ENCODE data around the gene RABGGTB. TPM values are rescaled to one million over a fixed set of nuclear protein-coding genes. Genes with fewer than 3 reads are reported as not detected.
"Not testable (repeated sequence)": the region's sequence is repeated elsewhere in the genome, so short reads cannot be mapped to it uniquely, and the experiment has no call there.

The RABGGTB gene
- 28.9 and 29.9 TPM in 2 replicates for total RNA-seq (2014; rRNA removed; shearing (Covaris generic); ENCODE audit: low replicate concordance)

DNA sequence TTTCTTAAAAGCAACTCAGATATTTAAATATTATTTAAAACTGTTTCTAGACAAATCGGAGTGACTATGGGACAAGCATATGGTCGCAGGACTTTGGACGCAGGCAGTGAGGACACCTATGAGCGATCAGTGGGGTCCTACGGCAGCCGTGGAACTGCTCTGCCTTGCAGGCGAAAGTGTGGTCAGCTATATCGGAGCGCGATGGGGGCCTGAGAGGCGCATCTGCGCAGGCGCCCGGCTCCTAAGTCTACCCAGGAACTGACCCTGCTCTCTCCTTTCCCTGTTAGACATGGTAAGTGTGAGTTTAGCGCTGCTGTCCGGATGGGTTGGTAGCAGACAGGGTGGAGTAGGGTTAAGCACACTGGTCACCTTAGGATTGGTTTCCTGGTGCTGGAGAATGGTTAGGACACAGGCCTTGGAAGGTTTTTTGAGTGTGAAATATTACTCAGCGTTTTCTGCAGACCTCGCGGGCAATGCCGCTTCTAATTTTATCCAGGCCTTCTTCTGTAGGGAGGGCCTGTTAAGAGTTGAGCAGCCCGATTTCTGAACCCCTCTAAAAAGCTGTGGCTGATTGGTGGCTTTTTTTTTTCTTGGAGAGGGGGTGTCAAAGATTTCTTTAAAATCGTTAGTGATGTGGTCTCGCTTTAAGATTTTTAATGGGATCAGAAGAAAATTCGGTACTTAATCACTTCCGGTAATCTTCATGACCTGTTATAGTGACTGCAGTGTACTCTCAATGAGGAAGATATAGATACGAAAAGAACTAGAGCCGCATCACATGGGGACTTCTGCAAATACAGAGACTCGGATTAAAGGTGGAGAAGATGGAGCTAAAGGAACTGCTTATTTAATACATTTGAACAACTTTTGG is at the start of gene RABGGTB:
Gene RABGGTB, plus strand, starts transcription at position 274 of the 871 bp plus-strand sequence. Its CDS starts 16 bp downstream, at position 290.
- peak; percentile 85 for DNase-seq (ENCODE audit: low read depth)

DNA sequence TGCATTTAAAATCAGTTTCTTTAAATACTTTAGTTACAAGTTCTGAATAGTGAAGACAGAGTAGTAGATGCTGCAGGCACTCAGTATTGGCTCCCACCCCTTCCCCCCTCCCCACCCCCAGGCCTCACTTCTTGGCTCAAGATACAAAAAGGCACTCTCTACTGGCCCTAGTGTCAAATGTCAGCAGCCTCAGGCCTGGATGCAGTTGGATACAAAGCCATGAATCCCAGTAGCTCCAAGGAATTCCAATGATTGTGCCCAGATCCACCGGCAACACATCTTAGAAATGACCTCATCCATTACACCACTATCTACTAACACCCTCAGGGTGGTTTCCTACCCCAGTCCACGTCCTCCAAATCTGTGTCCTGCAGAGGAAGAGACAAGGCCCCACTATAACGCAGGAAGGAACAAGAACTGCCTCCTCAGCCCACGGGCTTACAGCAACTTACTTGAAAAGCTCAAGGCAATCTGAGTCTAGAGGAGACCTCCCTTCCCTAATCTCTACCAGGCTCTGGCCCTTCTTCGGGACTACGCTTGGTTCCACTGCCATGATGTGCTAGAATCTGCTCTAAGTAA is 43.9 kb upstream of the RABGGTB start:
- in situ Hi-C loops (cut with HindIII; ENCODE audit: low pct_unique_long_range_greater_than_20kb, low sequenced_read_pairs) = no loop called here
- no peak for DNase-seq (ENCODE audit: low read depth)

More for the DNA sequence above, at the start of gene RABGGTB:
- in situ Hi-C loops (cut with HindIII; ENCODE audit: low pct_unique_long_range_greater_than_20kb, low sequenced_read_pairs) = no loop called here

DNA sequence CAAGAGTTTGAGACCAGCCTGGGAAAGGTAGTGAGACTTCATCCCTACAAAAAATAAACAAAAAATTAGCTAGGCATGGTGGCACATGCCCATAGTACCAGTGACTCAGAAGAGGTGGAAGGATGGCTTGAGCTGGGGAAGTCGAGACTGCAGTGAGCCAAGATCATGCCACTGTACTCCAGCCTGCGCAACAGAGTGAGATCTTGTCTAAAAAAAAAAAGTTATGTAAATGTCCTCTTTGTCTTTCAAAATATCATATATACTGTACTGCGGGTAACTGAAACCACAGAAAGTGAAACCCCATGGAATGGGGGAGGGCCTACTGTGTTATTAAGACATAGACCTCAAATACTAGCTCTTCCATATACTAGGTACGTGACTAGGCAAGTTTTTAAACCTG is 40.8 kb upstream of the RABGGTB start:
- no peak for DNase-seq (ENCODE audit: low read depth)
- in situ Hi-C loops (cut with HindIII; ENCODE audit: low pct_unique_long_range_greater_than_20kb, low sequenced_read_pairs) = no loop called here

DNA sequence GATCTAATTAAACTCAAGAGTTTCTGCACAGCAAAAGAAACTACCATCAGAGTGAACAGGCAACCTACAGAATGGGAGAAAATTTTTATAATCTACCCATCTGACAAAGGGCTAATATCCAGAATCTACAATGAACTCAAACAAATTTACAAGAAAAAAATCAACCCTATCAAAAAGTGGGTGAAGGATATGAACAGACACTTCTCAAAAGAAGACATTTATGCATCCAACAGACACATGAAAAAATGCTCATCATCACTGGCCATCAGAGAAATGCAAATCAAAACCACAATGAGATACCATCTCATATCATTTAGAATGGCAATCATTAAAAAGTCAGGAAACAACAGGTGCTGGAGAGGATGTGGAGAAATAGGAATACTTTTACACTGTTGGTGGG is 28.8 kb upstream of the RABGGTB start:
- in situ Hi-C loops (cut with HindIII; ENCODE audit: low pct_unique_long_range_greater_than_20kb, low sequenced_read_pairs); DNase-seq (ENCODE audit: low read depth): not testable (repeated sequence)

DNA sequence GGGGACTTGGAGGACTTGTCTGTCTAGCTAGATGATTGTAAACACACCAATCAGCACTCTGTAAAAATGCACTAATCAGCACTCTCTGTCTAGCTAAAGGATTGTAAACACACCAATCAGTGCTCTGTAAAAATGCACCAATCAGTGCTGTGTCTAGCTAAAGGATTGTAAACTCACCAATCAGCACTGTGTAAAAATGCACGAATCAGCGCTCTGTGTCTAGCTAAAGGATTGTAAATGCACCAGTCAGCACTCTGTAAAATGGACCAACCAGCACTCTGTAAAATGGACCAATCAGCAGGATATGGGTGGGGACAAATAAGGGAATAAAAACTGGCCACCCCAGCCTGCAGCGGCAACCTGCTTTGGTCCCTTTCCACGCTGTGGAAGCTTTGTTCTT is 27.5 kb upstream of the RABGGTB start:
- DNase-seq (ENCODE audit: low read depth); in situ Hi-C loops (cut with HindIII; ENCODE audit: low pct_unique_long_range_greater_than_20kb, low sequenced_read_pairs): not testable (repeated sequence)

DNA sequence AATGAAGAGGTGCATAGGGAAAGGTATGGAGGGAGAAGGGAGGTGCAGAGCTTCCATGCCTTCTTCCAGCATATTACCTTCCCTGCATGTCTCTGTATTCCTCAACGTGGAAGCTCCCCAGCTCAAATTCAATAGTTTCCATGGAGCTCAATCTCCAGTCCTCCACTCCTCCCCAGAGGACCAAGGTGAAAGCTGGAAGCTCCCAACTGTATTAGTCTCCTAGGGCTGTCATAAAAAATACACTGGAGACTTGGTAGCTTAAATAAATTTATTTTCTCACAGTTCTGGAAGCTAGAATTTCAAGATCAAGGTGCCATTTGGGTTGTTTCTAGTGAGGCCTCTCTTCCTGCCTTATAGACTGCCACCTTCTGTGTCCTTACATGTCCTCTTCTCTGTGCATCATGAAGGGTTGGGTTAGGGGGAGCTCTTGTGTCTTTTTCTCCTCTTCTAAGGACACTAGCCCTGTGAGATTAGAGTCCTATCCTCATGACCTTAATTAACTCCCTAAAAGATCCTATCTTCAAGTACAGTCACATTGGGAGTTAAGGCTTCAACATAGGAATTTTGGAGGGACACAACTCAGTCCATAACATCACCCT is 21.9 kb upstream of the RABGGTB start:
- in situ Hi-C loops (cut with HindIII; ENCODE audit: low pct_unique_long_range_greater_than_20kb, low sequenced_read_pairs) = no loop called here
- no peak for DNase-seq (ENCODE audit: low read depth)

DNA sequence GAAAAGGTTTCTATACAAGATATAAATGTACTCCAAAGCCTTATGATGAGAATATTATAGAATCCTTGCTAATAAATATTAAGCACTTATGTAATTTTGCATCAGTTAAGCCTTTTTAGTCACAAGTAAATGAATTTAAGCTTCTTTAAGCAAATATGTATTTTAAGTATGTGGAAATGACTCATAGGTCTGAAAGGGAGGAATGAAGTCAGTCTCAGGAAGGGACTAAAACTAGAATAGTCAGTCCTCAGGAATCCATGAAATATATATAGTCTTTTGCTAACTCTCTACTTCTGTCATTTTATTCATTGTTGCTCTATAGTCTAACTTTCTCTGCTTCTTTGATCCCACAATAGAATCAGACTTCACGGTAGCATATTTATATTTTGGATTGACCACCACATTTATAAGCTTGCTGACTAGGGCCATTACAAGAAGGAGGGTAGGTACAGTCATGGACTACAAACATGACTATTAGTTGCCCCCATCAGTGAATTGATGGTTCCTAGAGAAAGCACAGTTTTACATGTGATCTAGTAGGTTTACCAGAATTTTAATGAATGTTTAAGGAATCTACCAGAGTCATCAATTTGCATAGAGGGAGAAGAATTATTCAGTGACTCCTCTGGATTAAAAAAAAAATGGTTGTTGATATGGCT is 20.2 kb upstream of the RABGGTB start:
- DNase-seq (ENCODE audit: low read depth) = no peak
- in situ Hi-C loops (cut with HindIII; ENCODE audit: low pct_unique_long_range_greater_than_20kb, low sequenced_read_pairs) = no loop called here

DNA sequence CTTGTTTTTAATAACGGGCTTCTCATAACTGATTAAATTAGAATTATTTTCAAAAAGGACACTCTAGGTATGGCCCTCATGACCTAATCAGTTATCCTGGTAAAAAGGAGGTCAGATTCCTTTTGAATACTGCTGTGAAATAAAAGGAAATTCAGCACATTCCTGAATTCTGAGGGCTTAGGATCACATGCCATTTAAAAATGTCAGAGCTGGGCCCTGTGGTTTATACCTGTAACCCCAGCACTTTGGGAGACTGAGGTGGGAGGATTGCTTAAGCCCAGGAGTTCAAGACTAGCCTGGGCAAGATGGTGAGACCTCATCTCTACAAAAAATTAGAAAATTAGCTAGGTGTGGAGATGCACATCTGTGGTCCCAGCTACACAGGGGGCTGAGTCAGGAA is 18.0 kb upstream of the RABGGTB start:
- no peak for DNase-seq (ENCODE audit: low read depth)

DNA sequence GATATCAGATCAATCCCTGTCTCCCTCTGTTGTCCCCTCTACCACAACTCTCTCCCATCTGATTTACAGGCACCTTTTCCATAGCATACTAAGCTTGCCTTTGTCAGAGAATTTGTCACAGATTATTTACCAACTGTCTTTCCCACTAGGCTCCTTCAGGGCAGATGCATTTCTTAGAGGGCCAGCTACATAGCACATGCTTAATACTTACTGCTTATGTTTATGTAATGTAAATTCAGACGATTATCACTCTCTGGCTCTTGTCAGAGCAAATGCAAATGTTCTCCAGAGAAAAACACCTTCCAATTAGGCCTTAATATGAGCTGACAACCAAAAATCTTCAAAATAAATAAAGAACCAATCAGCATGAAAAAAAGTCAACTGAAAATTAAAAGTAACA is 15.3 kb upstream of the RABGGTB start:
- in situ Hi-C loops (cut with HindIII; ENCODE audit: low pct_unique_long_range_greater_than_20kb, low sequenced_read_pairs) = no loop called here
- no peak for DNase-seq (ENCODE audit: low read depth)

More for the DNA sequence above, 18.0 kb upstream of the RABGGTB start:
- in situ Hi-C loops (cut with HindIII; ENCODE audit: low pct_unique_long_range_greater_than_20kb, low sequenced_read_pairs) = no loop called here

DNA sequence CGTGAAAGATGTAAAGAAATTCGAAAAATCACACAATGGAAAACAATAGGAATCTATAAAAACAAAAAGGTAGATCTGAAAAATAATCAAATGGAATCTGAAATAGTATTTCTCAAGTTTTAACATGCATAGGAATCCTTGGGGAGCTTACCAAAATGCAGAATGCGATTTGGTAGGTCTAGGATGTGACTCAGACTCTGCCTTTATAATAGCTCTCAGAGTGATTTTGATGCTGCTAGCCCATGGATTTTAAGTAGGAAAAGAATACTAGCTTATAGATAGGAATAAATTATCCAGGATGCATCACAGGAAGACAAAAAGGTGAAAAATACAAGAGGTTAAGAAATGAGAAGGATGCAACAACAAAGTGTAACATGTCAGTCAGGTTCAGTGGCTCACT is 14.1 kb upstream of the RABGGTB start:
- in situ Hi-C loops (cut with HindIII; ENCODE audit: low pct_unique_long_range_greater_than_20kb, low sequenced_read_pairs) = no loop called here

DNA sequence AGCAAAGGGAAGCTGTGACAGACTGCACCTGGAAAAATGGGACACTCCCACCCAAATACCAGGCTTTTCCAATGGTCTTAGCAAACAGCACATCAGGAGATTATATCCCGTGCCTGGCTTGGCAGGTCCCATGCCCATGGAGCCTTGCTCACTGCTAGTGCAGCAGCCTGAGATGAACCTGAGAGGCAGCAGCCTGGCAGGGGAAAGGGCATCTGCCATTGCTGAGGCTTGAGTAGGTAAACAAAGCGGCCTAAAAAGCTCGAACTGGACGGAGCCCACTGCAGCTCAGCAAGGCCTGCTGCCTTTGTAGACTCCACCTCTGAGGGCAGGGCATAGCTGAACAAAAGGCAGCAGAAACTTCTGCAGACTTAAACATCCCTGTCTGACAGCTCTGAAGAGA is 8.2 kb upstream of the RABGGTB start:
- in situ Hi-C loops (cut with HindIII; ENCODE audit: low pct_unique_long_range_greater_than_20kb, low sequenced_read_pairs); DNase-seq (ENCODE audit: low read depth): not testable (repeated sequence)

More for the DNA sequence above, 14.1 kb upstream of the RABGGTB start:
- no peak for DNase-seq (ENCODE audit: low read depth)

DNA sequence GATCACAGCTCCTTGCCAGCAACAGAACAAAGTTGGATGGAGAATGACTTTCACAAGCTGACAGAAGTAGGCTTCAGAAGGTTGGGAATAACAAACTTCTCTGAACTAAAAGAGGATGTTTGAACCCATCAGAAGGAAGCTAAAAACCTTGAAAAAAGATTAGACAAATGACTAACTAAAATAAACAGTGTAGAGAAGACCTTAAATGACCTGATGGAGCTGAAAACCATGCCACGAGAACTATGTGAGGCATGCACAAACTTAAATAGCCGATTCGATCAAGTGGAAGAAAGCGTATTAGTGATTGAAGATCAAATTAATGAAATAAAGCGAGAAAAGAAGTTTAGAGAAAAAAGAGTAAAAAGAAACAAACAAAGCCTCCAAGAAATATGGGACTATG is 7.4 kb upstream of the RABGGTB start:
- in situ Hi-C loops (cut with HindIII; ENCODE audit: low pct_unique_long_range_greater_than_20kb, low sequenced_read_pairs); DNase-seq (ENCODE audit: low read depth): not testable (repeated sequence)

DNA sequence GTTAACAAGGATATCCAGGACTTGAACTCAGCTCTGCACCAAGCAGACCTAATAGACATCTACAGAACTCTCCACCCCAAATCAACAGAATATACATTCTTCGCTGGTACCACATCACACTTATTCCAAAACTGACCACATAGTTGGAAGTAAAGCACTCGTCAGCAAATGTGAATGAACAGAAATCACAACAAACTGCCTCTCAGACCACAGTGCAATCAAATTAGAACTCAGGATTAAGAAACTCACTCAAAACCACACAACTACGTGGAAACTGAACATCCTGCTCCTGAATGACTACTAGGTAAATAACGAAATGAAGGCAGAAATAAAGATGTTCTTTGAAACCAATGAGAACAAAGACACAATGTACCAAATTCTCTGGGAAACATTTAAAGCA is 5.9 kb upstream of the RABGGTB start:
- DNase-seq (ENCODE audit: low read depth); in situ Hi-C loops (cut with HindIII; ENCODE audit: low pct_unique_long_range_greater_than_20kb, low sequenced_read_pairs): not testable (repeated sequence)

DNA sequence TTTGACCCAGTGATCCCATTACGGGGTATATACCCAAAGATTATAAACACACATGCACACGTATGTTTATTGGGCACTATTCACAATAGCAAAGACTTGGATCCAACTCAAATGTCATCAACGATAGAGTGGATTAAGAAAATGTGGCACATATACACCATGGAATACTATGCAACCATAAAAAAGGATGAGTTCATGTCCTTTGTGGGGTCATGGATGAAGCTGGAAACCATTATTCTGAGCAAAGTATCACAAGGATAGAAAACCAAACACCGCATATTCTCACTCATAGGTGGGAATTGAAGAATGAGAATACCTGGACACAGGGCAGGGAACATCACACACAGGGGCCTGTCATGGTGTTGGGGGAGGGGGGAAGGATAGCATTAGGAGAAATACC is 2.1 kb upstream of the RABGGTB start:
- DNase-seq (ENCODE audit: low read depth); in situ Hi-C loops (cut with HindIII; ENCODE audit: low pct_unique_long_range_greater_than_20kb, low sequenced_read_pairs): not testable (repeated sequence)

DNA sequence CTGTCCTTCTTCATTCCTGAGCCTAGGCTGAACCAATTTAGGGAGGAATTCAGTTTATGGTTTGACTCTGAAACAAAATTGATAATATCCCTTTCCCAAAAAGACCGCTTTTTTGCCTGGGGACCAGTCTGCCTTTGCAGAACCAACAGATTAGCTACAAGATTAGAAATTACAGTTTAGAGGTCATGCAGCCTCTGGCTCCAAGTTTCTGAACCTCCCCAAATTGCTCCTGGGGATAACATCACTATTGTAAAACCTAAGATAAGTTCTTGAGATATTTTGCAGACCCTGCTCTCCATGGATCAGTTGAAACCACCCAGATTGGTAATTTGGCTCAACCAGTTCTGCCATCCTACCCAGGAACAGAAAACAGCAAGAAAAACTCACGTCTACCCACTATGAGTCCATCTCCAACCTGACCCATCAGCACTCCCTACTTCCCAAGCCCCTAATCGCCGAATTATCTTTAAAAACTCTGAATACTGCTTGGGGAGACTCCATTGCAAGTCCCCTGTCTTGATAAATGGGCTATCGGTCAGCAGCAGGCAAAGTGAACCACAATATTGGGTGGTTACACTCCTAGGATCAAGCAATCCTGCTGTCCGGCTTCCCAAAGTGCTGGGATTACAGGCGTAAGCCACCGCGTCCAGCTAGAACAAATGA is 605 bp upstream of the RABGGTB start:
- in situ Hi-C loops (cut with HindIII; ENCODE audit: low pct_unique_long_range_greater_than_20kb, low sequenced_read_pairs) = no loop called here
- DNase-seq (ENCODE audit: low read depth) = no peak

DNA sequence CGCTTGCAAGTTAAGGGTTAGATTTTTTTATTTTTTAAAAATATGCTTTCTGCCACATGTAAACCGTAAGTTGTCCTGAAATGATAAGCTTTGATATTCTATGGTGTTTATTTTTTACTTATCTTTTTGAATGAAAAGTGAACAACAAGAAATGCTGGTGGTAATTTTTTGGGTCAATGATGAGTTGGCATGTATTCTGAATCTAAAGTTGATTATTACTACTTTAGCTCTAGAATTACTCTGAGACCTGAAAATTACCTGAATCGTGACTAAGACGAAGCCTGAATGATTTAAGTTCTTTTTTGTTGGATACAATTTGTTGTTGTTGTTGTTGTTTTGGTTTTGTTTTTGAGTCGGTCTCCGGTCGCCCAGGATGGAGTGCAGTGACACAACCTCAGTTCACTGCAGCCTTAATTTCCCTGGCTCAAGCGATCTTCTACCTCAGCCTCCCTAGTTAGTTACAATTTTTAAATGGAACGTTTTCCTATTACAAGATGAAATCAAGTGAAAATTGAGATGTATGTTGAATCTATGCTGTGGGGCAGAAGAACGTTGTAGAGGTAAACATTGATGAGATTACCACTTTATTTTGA is 941 bp downstream of the RABGGTB start:
- DNase-seq (ENCODE audit: low read depth) = no peak
- in situ Hi-C loops (cut with HindIII; ENCODE audit: low pct_unique_long_range_greater_than_20kb, low sequenced_read_pairs) = no loop called here

DNA sequence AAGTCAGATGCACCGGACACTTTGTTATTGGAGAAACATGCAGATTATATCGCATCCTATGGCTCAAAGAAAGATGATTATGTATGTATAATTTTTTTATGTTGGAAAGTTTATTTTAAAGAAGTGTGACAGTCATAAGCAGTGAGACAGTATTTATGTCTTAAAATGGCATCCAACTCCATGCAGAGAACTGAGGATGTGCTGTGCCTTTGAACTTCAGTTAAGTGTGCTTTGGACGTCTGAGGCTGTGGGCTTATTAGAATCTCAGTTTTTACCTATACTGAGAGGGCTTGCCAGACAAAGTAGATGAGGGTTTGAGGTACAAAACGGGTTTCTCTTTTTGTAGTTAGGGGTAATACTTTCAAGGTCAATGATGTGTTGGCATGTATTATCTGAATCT is 1.5 kb downstream of the RABGGTB start:
- in situ Hi-C loops (cut with HindIII; ENCODE audit: low pct_unique_long_range_greater_than_20kb, low sequenced_read_pairs) = no loop called here
- DNase-seq (ENCODE audit: low read depth) = no peak

DNA sequence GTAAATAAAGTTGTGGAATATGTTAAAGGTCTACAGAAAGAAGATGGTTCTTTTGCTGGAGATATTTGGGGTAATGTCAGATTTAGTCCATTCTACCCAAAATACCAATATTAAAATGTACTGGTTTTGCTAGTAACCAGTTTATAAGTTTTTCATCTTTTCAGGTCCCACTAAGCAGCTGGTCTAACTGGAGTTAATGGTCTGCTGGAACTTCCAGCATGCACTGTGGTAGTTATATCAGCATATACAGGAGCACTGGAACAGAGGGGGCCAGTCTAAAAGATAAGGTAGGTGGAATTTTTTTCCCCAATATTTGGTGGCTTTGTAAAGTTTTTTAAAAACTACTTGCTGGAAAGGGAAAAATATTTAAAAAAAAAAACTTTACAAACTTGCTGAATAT is 3.9 kb downstream of the RABGGTB start:
- in situ Hi-C loops (cut with HindIII; ENCODE audit: low pct_unique_long_range_greater_than_20kb, low sequenced_read_pairs) = no loop called here
- no peak for DNase-seq (ENCODE audit: low read depth)
